GM06990 (cell line): Measurements from ENCODE around the gene CLSTN3.
A peak's percentile ranks its signal among the peaks of the same experiment; 100 is the strongest.
"Not testable (repeated sequence)": the region's sequence is repeated elsewhere in the genome, so short reads cannot be mapped to it uniquely, and the experiment has no call there.

Experiments used
- DNase-seq: peaks from one replicate; pipeline ENCODE4 v3.0.0-alpha.2; 2011; ENCODE audit not compliant: insufficient read length; ENCODE audit errors: extremely low read depth
- H3K27me3 ChIP-seq: replicated peaks from 2 replicates; pipeline ENCODE4 v1.6.0; 2011; ENCODE audit warnings: low read length; ENCODE audit not compliant: control insufficient read depth, insufficient read depth
- H3K36me3 ChIP-seq: 2 replicates; pipeline ENCODE4 v1.5.1; 2011; ENCODE audit warnings: low read length; ENCODE audit not compliant: control insufficient read depth, insufficient read depth
- H3K4me3 ChIP-seq: replicated peaks from 2 replicates; pipeline ENCODE4 v1.5.1; 2011; ENCODE audit warnings: low read depth, mild to moderate bottlenecking, control low read depth, low read length
- CTCF ChIP-seq: IDR thresholded peaks from 2 replicates; pipeline ENCODE4 v1.5.1; 2011; ENCODE audit warnings: low read length, control low read depth, mild to moderate bottlenecking, inconsistent platforms; ENCODE audit not compliant: insufficient read depth, poor library complexity, severe bottlenecking

The CLSTN3 gene

GRCh38 chr12:7180685-7181084 lies 50.5 kb downstream of the CLSTN3 start:
- H3K36me3 ChIP-seq, result no peaks in the 10 kb centered on the region
- no peaks in the 10 kb centered on the region for H3K27me3 ChIP-seq
- no peak overlapping the region for H3K4me3 ChIP-seq
- DNase-seq, result no peak
- no peak for TF ChIP-seq CTCF

- DNase-seq, H3K4me3 ChIP-seq, H3K36me3 ChIP-seq, H3K27me3 ChIP-seq: not testable (repeated sequence)
These were observed 55.9 kb downstream of the CLSTN3 start for GRCh38 chr12:7186058-7186457.

- Histone ChIP-seq H3K4me3 (peak overlapping the region; percentile 74), H3K36me3 (no peaks in the 10 kb centered on the region), H3K27me3 (no peaks in the 10 kb centered on the region)
- peak; percentile 51 for DNase-seq
- TF ChIP-seq CTCF, result peak; percentile 83
These were observed 58.6 kb downstream of the CLSTN3 start for GRCh38 chr12:7188562-7189397.

- DNase-seq, result peak; percentile 88
- Histone ChIP-seq H3K36me3 (no peaks in the 10 kb centered on the region; the same call in 1 of the 2 replicates), H3K4me3 (peak within 1 kb of the TSS; percentile 79), H3K27me3 (no peaks in the 10 kb centered on the region)
- TF ChIP-seq CTCF, result no peak
These were observed 59.5 kb downstream of the CLSTN3 start, which contains the start of gene PEX5 for GRCh38 chr12:7189398-7190267. Gene PEX5, plus strand, starts transcription at chr12:7189686. Its CDS starts 692 bp downstream, at chr12:7190378.

GRCh38 chr12:7190268-7191055 lies 60.3 kb downstream of the CLSTN3 start:
- peak; percentile 17 for DNase-seq
- Histone ChIP-seq H3K36me3 (no peaks in the 10 kb centered on the region; the same call in 1 of the 2 replicates), H3K27me3 (no peaks in the 10 kb centered on the region), H3K4me3 (peak overlapping the region; percentile 79)
- TF ChIP-seq CTCF, result no peak
